IMR-90 (cell line): Measurements from ENCODE around the gene ADGRG7.

Experiments used
- CTCF ChIP-seq: conservative IDR thresholded peaks from 2 replicates; pipeline ENCODE4 v1.5.1; 2012; ENCODE audit warnings: mild to moderate bottlenecking, low read depth, low read length, improper control_type of control experiment
- FOS ChIP-seq: fragments of 150-350 bp; IDR thresholded peaks from 2 replicates; pipeline ENCODE4 v1.6.1; 2016; ENCODE audit warnings: low read depth, low read length
- MAFK ChIP-seq: IDR thresholded peaks from 2 replicates; pipeline ENCODE4 v1.6.1; 2012; ENCODE audit warnings: low read depth, low read length, improper control_type of control experiment
- POLR2A ChIP-seq: IDR thresholded peaks from 2 replicates; pipeline ENCODE4 v1.6.1; 2012; ENCODE audit warnings: mild to moderate bottlenecking, low read depth, low read length
- RCOR1 ChIP-seq: IDR thresholded peaks from 2 replicates; pipeline ENCODE4 v1.6.1; 2012; ENCODE audit warnings: mild to moderate bottlenecking, low read length, improper control_type of control experiment; ENCODE audit not compliant: insufficient replicate concordance
- SMC3 ChIP-seq: fragments of 150-350 bp; IDR thresholded peaks from 2 replicates; pipeline ENCODE4 v1.6.1; 2016; ENCODE audit warnings: low read depth, mild to moderate bottlenecking, antibody characterized with exemption, low read length, moderate library complexity
- USF2 ChIP-seq: fragments of 150-350 bp; IDR thresholded peaks from 2 replicates; pipeline ENCODE4 v1.6.1; 2017; ENCODE audit warnings: mild to moderate bottlenecking, antibody characterized with exemption, low read length, low read depth

- TF ChIP-seq CTCF (no peak), SMC3 (no peak), RCOR1 (no peak), POLR2A (no peak), MAFK (no peak), FOS (no peak), USF2 (no peak)
Observed at GRCh38 chr3:100703865-100704264, 94.5 kb downstream of the ADGRG7 start.
